HG02642 (cell line): Measurements from ENCODE around the gene VEGFC.

Experiments
- ATAC-seq: cut with Tn5 transposase; IDR thresholded peaks from one replicate; pipeline ENCODE4 v1.9.1; 2021; ENCODE audit warnings: mild to moderate bottlenecking; ENCODE audit not compliant: unreplicated experiment, poor library complexity

Gene VEGFC

DNA sequence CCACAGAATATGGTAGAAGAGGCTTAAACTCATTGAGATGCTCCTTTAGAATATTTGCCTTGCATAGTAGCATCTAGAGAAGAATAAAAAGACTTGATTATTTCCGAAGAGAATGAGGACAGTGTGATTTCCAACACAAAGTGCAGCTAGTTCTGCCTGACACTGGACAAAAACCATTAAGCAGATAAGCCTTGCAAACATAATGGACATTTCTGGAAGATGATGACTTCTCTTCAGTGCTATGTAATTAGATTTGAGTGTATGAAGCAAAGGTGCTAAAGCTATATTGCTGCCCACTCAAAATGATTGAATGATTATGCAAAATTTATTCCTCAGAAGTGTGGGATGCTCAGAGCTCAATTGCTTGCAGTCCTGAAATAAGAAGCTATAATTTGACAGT is 156.4 kb downstream of the VEGFC start:
- ATAC-seq: no peak

GRCh38 chr4:176635372-176636261 is 157.1 kb downstream of the VEGFC start:
- no peak for ATAC-seq
